Measurements from ENCODE around the gene MED13L.
A peak's percentile ranks its signal among the peaks of the same experiment; 100 is the strongest.

MED13L gene

GRCh38 chr12:116277467-116278278 lies at the start of gene MED13L:
TSS of gene MED13L (minus strand) at chr12:116277693. CDS start at chr12:116277131, 562 bp downstream.
- peak; percentile 32 for DNase-seq

- no peak for DNase-seq
Measured at GRCh38 chr12:116325336-116325664, 47.8 kb upstream of the MED13L start.

DNA sequence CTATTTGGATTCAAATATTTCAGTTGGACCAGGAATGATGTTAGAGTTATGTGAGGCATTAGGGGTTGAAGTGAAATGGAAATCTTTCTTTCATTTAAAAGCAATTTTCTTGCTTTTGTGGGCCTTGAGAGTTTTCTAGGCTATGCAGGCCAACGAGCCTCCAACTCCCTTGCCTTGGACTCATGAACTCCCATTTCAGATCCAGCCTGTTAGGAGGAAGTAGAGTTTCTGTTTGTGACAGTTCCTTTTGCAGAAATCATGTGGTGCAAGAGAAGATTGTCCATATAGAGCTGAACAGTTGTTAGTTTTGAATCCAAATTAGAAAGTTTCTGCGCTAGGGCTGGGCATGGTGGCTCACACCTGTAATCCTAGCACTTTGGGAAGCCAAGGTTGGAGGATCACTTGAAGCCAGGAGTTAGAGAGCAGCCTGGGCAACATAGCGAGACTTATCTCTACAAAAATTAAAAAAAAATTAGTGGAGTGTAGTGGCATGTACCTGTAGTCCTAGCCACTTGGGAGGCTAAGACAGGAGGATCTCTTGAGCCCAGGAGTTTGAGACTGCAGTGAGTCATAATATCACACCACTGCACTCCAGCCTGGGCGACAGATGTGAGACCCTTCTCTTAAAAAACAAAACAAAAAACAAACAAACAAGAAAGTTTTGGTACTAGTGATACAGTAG lies 47.3 kb upstream of the MED13L start:
- no peak for DNase-seq

GRCh38 chr12:116323406-116324386 lies 46.2 kb upstream of the MED13L start:
- DNase-seq = no peak

DNA sequence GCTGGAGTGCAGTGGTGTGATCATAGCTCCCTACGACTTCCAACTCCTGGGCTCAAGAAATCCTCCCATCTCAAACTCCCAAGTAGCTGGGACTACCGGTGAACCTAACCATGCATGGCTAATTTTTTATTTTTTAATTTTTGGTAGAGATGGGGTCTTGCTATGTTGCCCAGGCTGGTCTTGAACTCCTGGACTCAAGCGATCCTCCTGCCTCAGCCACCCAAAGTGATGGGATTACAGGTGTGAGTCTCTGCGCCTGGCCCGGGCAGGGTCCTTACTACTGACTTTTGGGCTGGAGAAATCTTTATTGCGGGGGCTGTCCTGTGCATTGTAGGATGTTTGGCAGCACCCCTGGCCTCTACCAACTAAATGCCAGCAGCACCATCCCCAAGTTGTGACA lies 44.4 kb upstream of the MED13L start:
- no peak for DNase-seq

GRCh38 chr12:116320791-116321217 lies 43.3 kb upstream of the MED13L start:
- no peak for DNase-seq

GRCh38 chr12:116319898-116320621 lies 42.6 kb upstream of the MED13L start:
- no peak for DNase-seq

- no peak for DNase-seq
Measured at GRCh38 chr12:116319233-116319897, 41.9 kb upstream of the MED13L start.

DNA sequence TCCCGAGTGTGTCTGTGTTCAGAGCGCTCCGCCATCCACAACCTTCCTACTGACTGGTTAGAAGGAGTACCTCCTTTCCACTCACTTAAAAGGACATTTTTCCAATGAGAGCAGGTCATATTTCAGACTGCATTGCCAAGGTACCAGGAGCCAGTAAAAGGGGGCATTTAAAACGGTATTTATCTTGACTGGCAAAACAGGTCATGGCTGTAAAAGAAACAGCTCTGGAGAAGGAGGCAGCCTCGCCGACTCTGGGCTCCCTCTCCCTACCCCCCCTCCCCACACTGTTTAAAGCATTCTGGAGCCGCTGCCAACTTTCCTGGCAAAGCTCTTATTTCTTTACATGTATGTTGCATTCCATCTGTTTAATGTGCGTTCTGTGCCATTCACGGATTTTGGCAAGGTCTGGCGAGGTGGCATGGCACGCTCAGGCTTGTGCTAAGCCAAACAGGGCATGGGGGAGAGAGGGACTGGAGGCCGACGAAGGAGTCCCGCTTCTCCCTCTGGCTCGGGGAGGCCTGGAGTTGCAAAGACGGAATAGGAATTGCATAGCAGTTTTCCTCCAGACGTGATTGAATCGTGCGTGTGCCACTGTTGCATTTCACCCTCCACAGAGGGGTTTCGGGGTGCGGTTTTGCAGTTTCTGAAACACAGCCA lies 41.2 kb upstream of the MED13L start:
- no peak for DNase-seq

GRCh38 chr12:116317986-116318575 lies 40.6 kb upstream of the MED13L start:
- no peak for DNase-seq

GRCh38 chr12:116317139-116317538 lies 39.6 kb upstream of the MED13L start:
- no peak for DNase-seq

- DNase-seq = no peak
Measured at GRCh38 chr12:116314477-116314876, 37.0 kb upstream of the MED13L start.

- DNase-seq = no peak
Measured at GRCh38 chr12:116313194-116313927, 35.9 kb upstream of the MED13L start.

GRCh38 chr12:116310082-116310481 lies 32.6 kb upstream of the MED13L start:
- no peak for DNase-seq

- no peak for DNase-seq
Measured at GRCh38 chr12:116309343-116309742, 31.9 kb upstream of the MED13L start.

GRCh38 chr12:116308647-116309046 lies 31.2 kb upstream of the MED13L start:
- DNase-seq = no peak

GRCh38 chr12:116306968-116307367 lies 29.5 kb upstream of the MED13L start:
- no peak for DNase-seq

DNA sequence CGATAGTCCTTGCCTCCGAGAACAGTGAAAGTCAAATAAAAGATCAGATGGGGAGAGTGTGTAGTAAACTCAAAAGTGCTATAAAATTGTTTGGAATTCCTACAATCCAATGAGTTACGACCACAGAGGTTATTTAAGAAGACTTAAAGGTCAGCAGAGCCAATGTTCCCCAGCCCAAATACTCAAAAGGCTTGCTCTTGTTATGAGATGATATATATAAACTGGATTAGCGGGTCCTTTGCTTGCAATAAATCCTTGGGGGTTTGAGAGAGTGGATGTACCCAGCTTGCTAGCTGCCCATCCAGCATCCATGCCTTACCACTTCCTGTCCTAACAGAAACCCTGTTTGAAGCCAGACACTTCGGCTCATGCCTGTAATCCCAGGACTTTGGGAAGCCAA lies 29.0 kb upstream of the MED13L start:
- no peak for DNase-seq

GRCh38 chr12:116304621-116305020 lies 27.1 kb upstream of the MED13L start:
- no peak for DNase-seq

DNA sequence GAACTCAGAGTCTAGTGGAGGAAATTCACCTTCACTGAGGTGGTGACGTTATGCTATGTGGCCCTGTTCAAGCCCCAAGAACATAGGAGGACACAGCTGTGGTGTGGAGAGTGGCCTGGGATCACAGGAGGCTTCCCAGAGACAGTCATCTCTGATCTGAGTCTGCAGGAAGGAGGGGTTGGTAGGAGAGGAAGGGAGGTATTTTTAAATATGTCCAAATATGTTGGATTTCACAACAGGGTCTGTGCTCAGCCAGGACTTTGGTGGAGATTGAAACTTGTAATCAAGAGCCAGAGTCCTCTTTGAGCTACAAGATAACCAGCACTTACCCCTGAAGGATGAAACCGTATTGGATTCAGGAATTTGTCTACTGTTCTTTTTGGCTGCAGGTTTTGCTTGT lies 26.4 kb upstream of the MED13L start:
- DNase-seq = no peak
